NB4 (cell line): ENCODE measurements around the gene ZNF506.

Source experiments
- CTCF ChIP-seq: IDR thresholded peaks from one replicate; pipeline ENCODE4 v1.5.1; 2012; ENCODE audit warnings: low read depth, low read length
- MYC ChIP-seq: IDR thresholded peaks from 2 replicates; pipeline ENCODE4 v1.6.1; 2011; ENCODE audit warnings: low read depth, low read length
- POLR2A ChIP-seq: IDR thresholded peaks from 2 replicates; pipeline ENCODE4 v1.6.1; 2011; ENCODE audit warnings: mild to moderate bottlenecking; ENCODE audit not compliant: insufficient read length; ENCODE audit errors: extremely low read depth

GRCh38 chr19:19749908-19750841 lies 71.4 kb downstream of the ZNF506 start:
- no peak for TF ChIP-seq CTCF
- TF ChIP-seq POLR2A = no peak
- TF ChIP-seq MYC = no peak
